ENCODE measurements around the gene MBTPS2. TPM values are rescaled to one million over a fixed set of nuclear protein-coding genes. Genes with fewer than 3 reads are reported as not detected.

MBTPS2 gene
- total and polyA plus RNA-seq, 4 donors, result 5.6 to 13.5 (median 9.9) TPM

- Histone ChIP-seq H3K9me3 (ENCODE audit: control insufficient read depth in 4 of 4, low read length in 3 of 4) (no peaks in the 10 kb centered on the region), H3K27me3 (ENCODE audit: control insufficient read depth in 4 of 4, insufficient read depth in 4 of 4, low read length in 3 of 4) (no peaks in the 10 kb centered on the region), H3K27ac (ENCODE audit: low read depth in 1 of 2, low read length in 2 of 2) (no peak overlapping the region), H3K4me1 (ENCODE audit: control insufficient read depth in 4 of 4, insufficient read depth in 4 of 4, low read length in 3 of 4) (peaks cover 0 to 19% (median 12%) of the 10 kb centered on the region in 4 donors), H3K4me3 (ENCODE audit: low read depth in 1 of 3, low read length in 3 of 3) (no peak overlapping the region), H3K36me3 (ENCODE audit: control insufficient read depth in 4 of 4, insufficient read depth in 3 of 4, low read depth in 1 of 4, low read length in 3 of 4) (peaks cover 0 to 9% (median 5%) of the 10 kb centered on the region in 4 donors), H3K9ac (ENCODE audit: low read depth in 1 of 2, low read length in 2 of 2) (no peak overlapping the region)
- no peak for DNase-seq (ENCODE audit: low spot score)
- 97% methylated on average over 6 of the region's 6 CpGs for WGBS
- no peak for TF ChIP-seq FOXA1 (IDR thresholded peaks at IDR 0.05)
- no peak for TF ChIP-seq FOXA2 (IDR thresholded peaks at IDR 0.05)
- TF ChIP-seq YY1 (IDR thresholded peaks at IDR 0.05), result no peak
- TF ChIP-seq ZBTB33 (IDR thresholded peaks at IDR 0.05), result no peak
- TF ChIP-seq NR2F2 (IDR thresholded peaks at IDR 0.05), result no peak
- no peak for TF ChIP-seq RAD21 (IDR thresholded peaks at IDR 0.05)
- TF ChIP-seq GABPA (IDR thresholded peaks at IDR 0.05 in 1 of 2, conservative IDR thresholded peaks at IDR 0.05 in 1 of 2), result no peak
- TF ChIP-seq RXRA (IDR thresholded peaks at IDR 0.05), result no peak
- TF ChIP-seq ATF3 (IDR thresholded peaks at IDR 0.05), result no peak
- TF ChIP-seq SP1 (IDR thresholded peaks at IDR 0.05), result no peak
- no peak for TF ChIP-seq HNF4G (IDR thresholded peaks at IDR 0.05)
- TF ChIP-seq REST (IDR thresholded peaks at IDR 0.05), result no peak
- no peak for TF ChIP-seq TAF1 (conservative IDR thresholded peaks at IDR 0.05)
- no peak for TF ChIP-seq HNF4A (conservative IDR thresholded peaks at IDR 0.05)
- no peak for TF ChIP-seq JUND (IDR thresholded peaks at IDR 0.05)
- no peak for TF ChIP-seq MAX (IDR thresholded peaks at IDR 0.05)
- no peak for TF ChIP-seq EGR1 (IDR thresholded peaks at IDR 0.05; ENCODE audit: low read depth in 2 of 2)
These were observed 5.7 kb downstream of the MBTPS2 start for GRCh38 chrX:21845096-21845495.

- 92% methylated on average over 1 of the region's 1 CpG for WGBS
- no peaks in the 10 kb centered on the region for H3K27me3 ChIP-seq (ENCODE audit: control insufficient read depth in 4 of 4, insufficient read depth in 4 of 4, low read length in 3 of 4)
- no peak overlapping the region for H3K4me3 ChIP-seq (ENCODE audit: low read depth in 1 of 3, low read length in 3 of 3)
- H3K9ac ChIP-seq (ENCODE audit: low read depth in 1 of 2, low read length in 2 of 2), result no peak overlapping the region
- no peak overlapping the region for H3K27ac ChIP-seq (ENCODE audit: low read depth in 1 of 2, low read length in 2 of 2)
- peaks cover 0 to 12% (median 6%) of the 10 kb centered on the region in 4 donors for H3K4me1 ChIP-seq (ENCODE audit: control insufficient read depth in 4 of 4, insufficient read depth in 4 of 4, low read length in 3 of 4)
- TF ChIP-seq ATF3 (IDR thresholded peaks at IDR 0.05), result no peak
- TF ChIP-seq JUND (IDR thresholded peaks at IDR 0.05), result no peak
- TF ChIP-seq FOXA2 (IDR thresholded peaks at IDR 0.05), result no peak
- no peak for TF ChIP-seq YY1 (IDR thresholded peaks at IDR 0.05)
- TF ChIP-seq FOXA1 (IDR thresholded peaks at IDR 0.05), result no peak
- TF ChIP-seq NR2F2 (IDR thresholded peaks at IDR 0.05), result no peak
- no peak for TF ChIP-seq HNF4A (conservative IDR thresholded peaks at IDR 0.05)
- no peak for TF ChIP-seq CTCF (IDR thresholded peaks at IDR 0.05; ENCODE audit: low read depth, low read length, missing input control)
- no peak for TF ChIP-seq RXRA (IDR thresholded peaks at IDR 0.05)
- TF ChIP-seq EGR1 (IDR thresholded peaks at IDR 0.05; ENCODE audit: low read depth in 2 of 2), result no peak
- TF ChIP-seq RAD21 (IDR thresholded peaks at IDR 0.05), result no peak
- no peak for TF ChIP-seq HNF4G (IDR thresholded peaks at IDR 0.05)
- no peak for TF ChIP-seq GABPA (IDR thresholded peaks at IDR 0.05 in 1 of 2, conservative IDR thresholded peaks at IDR 0.05 in 1 of 2)
- no peak for TF ChIP-seq SP1 (IDR thresholded peaks at IDR 0.05)
- H3K36me3 ChIP-seq (ENCODE audit: control insufficient read depth in 4 of 4, insufficient read depth in 3 of 4, low read depth in 1 of 4, low read length in 3 of 4), result peaks cover 0 to 11% (median 7%) of the 10 kb centered on the region in 4 donors
- no peak for DNase-seq (ENCODE audit: low spot score)
- no peaks in the 10 kb centered on the region for H3K9me3 ChIP-seq (ENCODE audit: control insufficient read depth in 4 of 4, low read length in 3 of 4)
These were observed 7.9 kb downstream of the MBTPS2 start for GRCh38 chrX:21847342-21847741.

Data from liver (tissue), 9 donors.